GM04503 (cell line): Measurements from ENCODE around the gene PLPP2.
"Not testable (repeated sequence)": the region's sequence is repeated elsewhere in the genome, so short reads cannot be mapped to it uniquely, and the experiment has no call there.

Source experiments
- DNase-seq: peaks from one replicate; pipeline ENCODE4 v3.0.0-alpha.2; 2012; ENCODE audit warnings: low read depth

PLPP2 gene

GRCh38 chr19:269241-269640, 22.0 kb downstream of the PLPP2 start:
- DNase-seq = no peak

- no peak for DNase-seq
These were observed 29.1 kb downstream of the PLPP2 start for GRCh38 chr19:262125-262524.

- DNase-seq = not testable (repeated sequence)
These were observed 34.4 kb downstream of the PLPP2 start for GRCh38 chr19:256804-257203.

GRCh38 chr19:252421-253186, 38.6 kb downstream of the PLPP2 start:
- not testable (repeated sequence) for DNase-seq

- DNase-seq = no peak
These were observed 44.7 kb downstream of the PLPP2 start for GRCh38 chr19:246551-246950.

GRCh38 chr19:245900-246299, 45.3 kb downstream of the PLPP2 start:
- DNase-seq = not testable (repeated sequence)

GRCh38 chr19:245457-245856, 45.7 kb downstream of the PLPP2 start:
- DNase-seq = no peak
